Iris pigment epithelial cell (primary cell): ENCODE measurements around the gene USP22.
A peak's percentile ranks its signal among the peaks of the same experiment; 100 is the strongest.

ENCODE experiments used
- DNase-seq: peaks from one replicate; pipeline ENCODE4 v3.0.0-alpha.2; 2011; ENCODE audit warnings: low read depth

Gene USP22

GRCh38 chr17:21046216-21046615 lies 3.4 kb upstream of the USP22 start:
- no peak for DNase-seq

DNA sequence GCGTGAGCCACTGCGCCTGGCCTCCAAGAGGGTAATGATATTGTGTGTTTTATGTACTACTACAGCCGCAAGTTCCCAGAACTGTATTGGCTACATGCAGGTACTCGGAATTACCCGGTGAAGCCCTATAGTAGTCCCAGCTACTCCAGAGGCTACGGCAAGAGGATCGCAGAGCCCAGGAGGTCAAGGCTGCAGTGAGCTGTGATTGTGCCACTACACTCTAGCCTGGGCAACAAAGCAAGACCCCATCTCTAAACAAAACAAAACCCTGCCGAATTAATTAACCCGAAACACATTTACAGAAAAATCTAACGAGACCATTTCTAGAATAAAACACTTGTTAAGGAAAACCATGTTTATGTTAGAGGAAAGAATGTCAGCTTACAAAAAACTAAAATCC lies 2.2 kb upstream of the USP22 start:
- no peak for DNase-seq

GRCh38 chr17:21043296-21044232 lies 753 bp upstream of the USP22 start:
- DNase-seq = peak; percentile 99

DNA sequence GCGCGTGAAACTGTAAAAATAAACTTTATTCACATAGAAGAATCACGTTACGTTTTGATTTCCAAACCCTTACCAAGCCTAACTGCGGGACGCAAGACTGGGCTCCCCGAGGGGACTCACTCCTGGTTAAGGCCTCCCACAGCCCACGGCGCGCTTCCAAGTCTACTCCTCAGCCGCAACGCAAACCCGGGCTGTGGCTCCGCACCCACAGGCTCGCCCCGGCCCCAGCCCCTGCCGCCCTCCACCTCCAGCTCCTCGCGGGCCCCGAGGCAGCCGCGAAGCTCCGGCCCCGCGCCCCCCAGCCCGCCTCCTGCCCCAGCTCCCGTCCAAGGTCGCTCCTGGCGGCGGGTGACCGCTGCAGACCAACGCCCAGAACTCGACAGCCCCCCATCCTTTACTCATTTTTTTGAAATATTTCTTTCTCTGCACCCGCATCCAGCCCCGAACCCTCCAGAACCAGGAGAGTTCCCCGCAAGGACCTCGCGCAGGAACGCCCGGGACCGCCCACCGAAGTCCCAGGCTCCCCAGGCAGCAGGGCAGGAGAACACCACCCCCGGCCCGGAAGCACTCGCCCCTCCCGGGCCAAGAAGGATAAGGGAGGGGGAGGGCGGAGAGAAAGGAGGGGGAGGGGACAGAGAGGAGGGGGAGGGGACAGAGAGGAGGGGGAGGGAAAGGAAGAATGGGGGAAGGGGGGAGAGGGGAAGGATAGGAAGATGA lies 912 bp downstream of the USP22 start:
- peak; percentile 67 for DNase-seq

- peak; percentile 52 for DNase-seq
Observed at GRCh38 chr17:21039839-21040575, 2.8 kb downstream of the USP22 start.

DNA sequence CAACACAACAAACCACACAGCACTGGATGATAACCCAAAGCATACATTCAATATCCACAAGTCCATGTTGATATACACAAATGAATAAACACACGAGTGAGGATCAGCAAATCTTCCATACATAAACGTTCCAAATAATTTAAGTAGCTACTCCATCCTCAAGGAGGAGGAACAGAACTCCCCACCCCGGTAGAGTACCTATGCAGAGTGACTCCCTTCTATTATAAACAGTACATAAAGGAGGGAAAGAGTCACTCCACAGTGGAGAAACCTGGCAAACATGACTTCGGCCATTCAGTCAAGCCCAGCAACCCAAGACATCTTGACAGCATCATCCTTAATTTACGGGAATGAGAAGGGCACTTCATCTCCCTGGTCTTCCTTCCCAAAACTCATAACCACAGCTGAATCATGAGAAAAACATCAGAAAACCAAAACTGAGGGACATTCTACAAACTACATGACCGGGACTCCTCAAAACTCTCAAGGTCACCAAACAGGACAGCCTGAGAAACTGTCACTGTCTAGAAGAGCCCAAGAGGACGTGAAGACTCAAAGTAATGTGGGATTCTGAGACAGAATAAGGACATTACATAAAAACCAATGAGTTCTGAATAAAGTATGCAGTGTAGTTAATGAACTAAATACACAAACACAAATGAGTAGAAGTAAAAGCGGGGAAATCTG lies 5.6 kb downstream of the USP22 start:
- no peak for DNase-seq

- DNase-seq = peak; percentile 55
Observed at GRCh38 chr17:21036361-21036881, 6.4 kb downstream of the USP22 start.

- no peak for DNase-seq
Observed at GRCh38 chr17:21035406-21035805, 7.4 kb downstream of the USP22 start.

- peak; percentile 73 for DNase-seq
Observed at GRCh38 chr17:21034340-21035235, 8.2 kb downstream of the USP22 start.

GRCh38 chr17:21033350-21033749 lies 9.5 kb downstream of the USP22 start:
- peak; percentile 51 for DNase-seq

GRCh38 chr17:21031756-21032396 lies 10.9 kb downstream of the USP22 start:
- DNase-seq = no peak

DNA sequence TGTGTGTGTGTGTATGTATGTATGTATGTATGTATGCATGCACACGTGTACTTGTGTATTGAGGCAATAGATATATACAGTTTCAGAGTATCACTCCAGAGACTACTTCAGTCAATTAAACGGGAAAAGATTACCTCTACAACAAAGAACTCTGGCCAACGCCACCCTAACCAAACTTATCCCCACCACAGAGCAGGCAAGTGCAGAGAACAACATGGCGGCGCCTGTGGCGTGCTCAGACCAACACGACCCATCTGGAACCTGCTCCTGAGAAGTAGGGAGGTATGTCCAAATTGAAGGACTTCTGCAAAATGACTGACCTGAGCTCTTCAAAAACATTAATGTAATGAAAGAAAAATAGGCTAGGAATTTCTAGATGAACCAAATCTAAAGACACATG lies 12.4 kb downstream of the USP22 start:
- DNase-seq = no peak

DNA sequence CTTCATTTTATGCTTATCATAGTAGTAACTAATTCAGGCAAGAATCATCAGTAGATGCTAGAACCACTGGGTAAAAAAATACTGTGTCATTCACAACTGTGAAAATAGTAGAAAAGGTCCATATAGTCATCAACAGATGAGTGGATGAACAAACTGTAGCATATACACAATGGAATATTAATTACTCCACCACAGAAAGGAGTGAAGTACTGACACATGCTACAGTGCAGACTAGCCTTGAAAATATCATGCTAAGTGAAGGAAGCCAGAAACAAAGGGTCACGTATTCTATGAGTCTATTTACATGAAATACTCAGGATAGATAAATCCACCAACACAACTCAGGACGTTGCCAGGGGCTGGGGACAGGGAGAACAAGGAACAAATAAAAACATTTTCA lies 13.3 kb downstream of the USP22 start:
- DNase-seq = no peak

DNA sequence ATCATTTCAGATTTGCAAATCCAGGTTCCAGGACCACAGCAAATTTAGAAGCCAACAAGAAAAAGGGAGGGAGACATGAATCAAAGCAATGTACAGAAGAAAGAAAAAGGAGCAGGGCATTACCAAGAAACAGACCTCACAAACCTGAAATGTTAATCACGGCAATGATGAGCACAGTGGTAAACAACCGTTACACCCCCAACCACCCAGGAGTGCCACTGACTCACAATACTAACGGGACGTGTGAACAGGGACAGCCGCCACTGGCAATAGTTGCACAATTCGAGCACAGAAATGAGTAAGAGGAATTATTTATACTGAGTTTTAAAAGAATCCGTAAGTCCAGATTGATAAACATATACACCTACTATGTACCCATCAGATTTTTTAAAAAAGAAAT lies 13.8 kb downstream of the USP22 start:
- DNase-seq = peak; percentile 95

DNA sequence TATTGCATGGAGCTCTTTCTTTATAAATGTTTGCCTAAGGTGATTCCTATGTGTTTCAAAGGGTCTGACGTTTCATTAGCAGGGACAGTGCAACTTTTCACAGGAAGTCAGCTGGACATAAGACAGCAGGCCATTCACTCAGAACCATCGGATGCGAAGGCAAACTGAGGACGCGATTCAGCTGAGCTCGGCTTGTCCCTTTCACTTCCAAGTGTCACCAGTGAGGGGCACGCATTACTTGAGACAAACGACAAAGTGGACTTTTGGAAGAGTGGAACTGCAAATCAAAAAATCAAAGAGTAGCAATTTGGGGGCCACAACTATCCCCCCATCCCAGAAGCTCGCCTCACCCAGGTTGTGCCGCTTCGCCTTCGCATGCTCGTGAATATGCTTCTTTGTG lies 14.6 kb downstream of the USP22 start:
- no peak for DNase-seq

DNA sequence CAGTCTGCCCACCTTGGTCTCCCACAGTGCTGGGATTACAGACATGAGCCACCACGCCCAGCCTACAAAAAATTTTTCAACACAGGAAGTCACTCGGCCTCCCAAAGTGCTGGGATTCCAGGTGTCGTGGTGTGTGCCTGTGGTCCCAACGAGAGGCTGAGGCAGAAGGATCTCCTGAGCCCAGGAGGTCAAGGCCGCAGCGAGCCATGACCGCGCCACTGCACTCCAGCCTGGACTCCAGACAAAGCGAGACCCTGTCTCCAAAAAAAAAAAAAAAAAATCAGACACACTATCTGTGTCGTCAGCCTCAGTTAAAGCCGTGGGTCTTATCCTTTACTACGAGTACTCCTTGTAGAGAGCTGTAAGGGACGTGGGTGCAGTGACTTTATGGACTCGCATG lies 15.8 kb downstream of the USP22 start:
- no peak for DNase-seq

GRCh38 chr17:21025451-21025850 lies 17.4 kb downstream of the USP22 start:
- DNase-seq = peak; percentile 77

DNA sequence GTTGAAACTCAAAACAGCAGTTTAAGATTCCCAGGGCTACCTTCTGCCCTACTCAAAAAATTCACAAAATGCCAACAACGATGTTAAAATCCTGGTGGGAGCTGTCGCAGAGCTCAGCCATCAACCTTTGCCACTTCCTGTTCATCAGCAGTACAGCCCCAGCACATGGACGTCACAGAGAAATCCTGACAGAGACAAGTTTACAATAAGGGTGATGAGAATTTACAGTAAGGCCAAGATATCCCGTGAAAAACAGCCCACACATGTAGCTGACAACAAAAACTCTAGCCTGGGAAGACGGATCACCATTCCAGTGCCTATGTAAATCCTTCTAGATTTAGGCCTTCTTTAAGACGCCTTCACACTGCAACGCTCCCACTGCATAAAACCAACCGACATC lies 18.8 kb downstream of the USP22 start:
- DNase-seq = peak; percentile 24

GRCh38 chr17:21021208-21021803 lies 21.5 kb downstream of the USP22 start:
- DNase-seq = no peak

DNA sequence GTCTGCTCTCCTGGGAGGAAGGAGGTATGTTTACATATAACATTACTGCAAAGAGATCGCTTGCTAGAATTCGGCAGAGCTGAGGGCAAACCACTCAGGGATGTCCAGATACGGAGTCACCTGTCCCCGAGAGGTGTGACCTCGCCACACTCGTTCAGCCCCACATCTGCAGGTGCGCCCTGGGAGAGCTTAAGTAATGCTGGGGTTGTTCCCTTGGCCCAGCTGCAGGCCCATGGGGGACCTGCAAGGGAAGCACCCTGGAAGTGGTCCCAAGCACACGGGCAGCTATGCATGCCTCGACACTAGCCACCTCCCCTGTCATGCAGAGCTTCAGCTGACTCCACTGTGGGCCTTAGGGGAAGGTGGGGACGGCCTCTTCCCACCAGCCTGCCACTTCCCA lies 22.2 kb downstream of the USP22 start:
- no peak for DNase-seq
